T-helper 1 cell treated with Interleukin-12 subunit alpha and Interleukin-12 subunit beta and Interleukin-4 antibody, amounts not matched to agents 30 ng/mL and 1 ng/mL, for 36 hours (primary cell): ENCODE data around the gene ACER2. TPM values are rescaled to one million over a fixed set of nuclear protein-coding genes. Genes with fewer than 3 reads are reported as not detected.

Experiments used
- intact Hi-C: fragments of 100-400 bp; cut with micrococcal nuclease; formaldehyde crosslinking; loops from one replicate; pipeline ENCODE4 v1.15.1; 2024
- total RNA-seq: library from RNA; stranded (reverse); gene quantifications from 2 replicates; pipeline ENCODE4 v1.2.3, GENCODE V29; 2022

ACER2 gene
- total RNA-seq, 1 donor from 2014 or later: 2.4 TPM

- intact Hi-C loops: no loop called here
Observed at GRCh38 chr9:19445452-19445851, 36.6 kb downstream of the ACER2 start.

- intact Hi-C loops: no loop called here
Observed at GRCh38 chr9:19446361-19446861, 37.6 kb downstream of the ACER2 start.

GRCh38 chr9:19451240-19452087 lies 42.7 kb downstream of the ACER2 start:
- intact Hi-C loops: loop anchor here (10.0 kb wide), 1 partner anchor 137 kb away; no protein-coding TSS in a partner anchor

- intact Hi-C loops: loop anchor here (2.0 to 10.0 kb wide), 4 partner anchors 142 to 1924 kb away; no protein-coding TSS in a partner anchor
Observed at GRCh38 chr9:19456426-19456825, 47.6 kb downstream of the ACER2 start.

GRCh38 chr9:19456996-19457692 lies 48.3 kb downstream of the ACER2 start:
- intact Hi-C loops: loop anchor here (1.0 to 10.0 kb wide), 14 partner anchors 8 to 1925 kb away; partner anchors contain the start of genes DENND4C, HAUS6, PLIN2 and RPS6

- intact Hi-C loops: loop anchor here (1.0 to 10.0 kb wide), 14 partner anchors 8 to 1925 kb away; partner anchors contain the start of genes DENND4C, HAUS6, PLIN2 and RPS6
Observed at GRCh38 chr9:19457693-19458009, 48.8 kb downstream of the ACER2 start.

- intact Hi-C loops: no loop called here
Observed at GRCh38 chr9:19460243-19460642, 51.4 kb downstream of the ACER2 start.

GRCh38 chr9:19461135-19461534 lies 52.3 kb downstream of the ACER2 start:
- intact Hi-C loops: no loop called here

- intact Hi-C loops: loop anchor here (2.0 kb wide), 3 partner anchors 83 to 415 kb away; partner anchors contain the start of genes HAUS6, RPS6 and RRAGA
Observed at GRCh38 chr9:19464061-19464763, 55.4 kb downstream of the ACER2 start.

GRCh38 chr9:19464764-19465585 lies 56.2 kb downstream of the ACER2 start:
- intact Hi-C loops: loop anchor here (1.0 to 2.0 kb wide), 4 partner anchors 8 to 416 kb away; partner anchors contain the start of genes HAUS6, RPS6 and RRAGA

- intact Hi-C loops: loop anchor here (1.0 to 2.0 kb wide), 4 partner anchors 8 to 417 kb away; partner anchors contain the start of genes HAUS6, RPS6 and RRAGA
Observed at GRCh38 chr9:19465586-19466279, 56.9 kb downstream of the ACER2 start.

GRCh38 chr9:19466280-19466639 lies 57.5 kb downstream of the ACER2 start:
- intact Hi-C loops: no loop called here

GRCh38 chr9:19469271-19469670 lies 60.5 kb downstream of the ACER2 start:
- intact Hi-C loops: no loop called here

GRCh38 chr9:19470567-19470966 lies 61.8 kb downstream of the ACER2 start:
- intact Hi-C loops: no loop called here

GRCh38 chr9:19470981-19471650 lies 62.3 kb downstream of the ACER2 start:
- intact Hi-C loops: no loop called here

GRCh38 chr9:19471737-19472648 lies 63.2 kb downstream of the ACER2 start:
- intact Hi-C loops: no loop called here

- intact Hi-C loops: no loop called here
Observed at GRCh38 chr9:19473605-19474004, 64.8 kb downstream of the ACER2 start.

GRCh38 chr9:19479874-19480273 lies 71.1 kb downstream of the ACER2 start:
- intact Hi-C loops: no loop called here
